ENCODE data around the gene BCAS4.
A peak's percentile ranks its signal among the peaks of the same experiment; 100 is the strongest.
"Not testable (repeated sequence)": the region's sequence is repeated elsewhere in the genome, so short reads cannot be mapped to it uniquely, and the experiment has no call there.

Gene BCAS4

DNA sequence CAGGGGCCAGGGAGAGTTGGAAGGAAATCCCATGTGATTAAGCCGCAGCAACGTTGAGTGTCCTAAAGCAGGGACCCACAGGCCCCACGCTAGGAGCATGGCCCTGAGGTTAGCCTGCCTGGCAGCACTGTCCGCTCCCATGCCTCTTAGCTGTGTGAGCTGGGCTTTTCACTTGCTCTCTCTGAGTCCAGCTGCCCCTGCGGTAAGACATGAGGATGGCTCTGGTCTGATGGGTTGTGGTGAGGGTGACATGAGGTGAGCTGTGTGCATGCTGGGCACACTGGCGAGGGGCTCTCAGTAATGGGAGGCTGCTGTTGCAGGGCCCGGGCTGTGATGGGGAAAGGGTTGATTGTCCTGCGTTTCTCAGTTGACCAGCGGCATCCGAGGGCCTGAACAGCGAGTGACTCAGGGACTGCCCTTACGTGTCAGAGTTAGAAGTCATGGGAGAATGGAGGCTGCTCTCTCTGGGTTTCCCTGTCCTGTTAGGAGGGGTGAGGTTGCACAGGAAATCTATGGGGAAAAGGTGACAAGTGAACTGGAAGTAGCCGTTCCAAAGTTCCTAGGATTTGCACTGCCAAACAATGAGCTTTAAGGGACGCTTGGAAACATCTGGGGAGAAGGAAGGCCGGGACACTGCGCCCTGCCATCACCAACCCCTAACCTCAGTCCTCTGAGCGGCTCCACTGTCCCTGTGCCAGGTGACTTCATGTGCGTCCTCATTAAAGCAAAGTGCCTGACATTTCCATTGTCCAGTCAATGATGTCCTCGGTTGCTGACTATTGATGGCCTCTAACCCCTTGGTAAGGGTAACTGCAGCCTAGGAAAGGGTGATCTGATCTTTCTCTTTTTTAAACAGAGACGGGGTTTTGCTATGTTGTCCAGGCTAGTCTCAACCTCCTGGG is 85.0 kb downstream of the BCAS4 start:
- DNase-seq, result no peak

DNA sequence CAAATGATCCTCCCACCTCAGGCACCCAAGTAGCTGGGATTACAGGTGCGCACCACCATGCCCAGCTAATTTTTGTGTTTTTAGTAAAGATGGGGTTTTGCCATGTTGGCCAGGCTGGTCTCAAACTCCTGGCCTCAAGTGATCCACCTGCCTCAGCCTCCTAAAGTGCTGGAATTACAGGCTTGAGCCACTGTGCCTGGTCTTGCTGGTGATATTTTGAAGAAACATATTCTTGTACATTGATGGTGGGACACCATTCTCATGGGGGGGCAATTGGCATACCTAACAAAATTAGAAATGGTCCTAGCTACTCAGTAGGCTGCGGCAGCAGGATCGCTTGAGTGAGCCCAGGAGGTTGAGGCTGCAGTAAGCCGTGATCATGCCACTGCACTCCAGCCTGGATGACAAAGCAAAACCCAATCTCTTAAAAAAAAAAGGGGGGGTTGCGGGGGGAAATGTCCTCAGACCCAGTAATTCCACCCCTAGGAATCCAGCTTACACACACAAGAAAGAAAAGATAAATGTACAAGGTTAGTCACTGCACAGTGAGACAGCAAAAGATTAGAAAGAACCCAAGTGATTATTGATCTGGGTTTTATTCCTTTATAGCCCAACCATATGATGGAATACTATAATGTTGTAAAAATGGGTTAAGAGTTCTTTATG is 87.0 kb downstream of the BCAS4 start:
- not testable (repeated sequence) for DNase-seq

DNA sequence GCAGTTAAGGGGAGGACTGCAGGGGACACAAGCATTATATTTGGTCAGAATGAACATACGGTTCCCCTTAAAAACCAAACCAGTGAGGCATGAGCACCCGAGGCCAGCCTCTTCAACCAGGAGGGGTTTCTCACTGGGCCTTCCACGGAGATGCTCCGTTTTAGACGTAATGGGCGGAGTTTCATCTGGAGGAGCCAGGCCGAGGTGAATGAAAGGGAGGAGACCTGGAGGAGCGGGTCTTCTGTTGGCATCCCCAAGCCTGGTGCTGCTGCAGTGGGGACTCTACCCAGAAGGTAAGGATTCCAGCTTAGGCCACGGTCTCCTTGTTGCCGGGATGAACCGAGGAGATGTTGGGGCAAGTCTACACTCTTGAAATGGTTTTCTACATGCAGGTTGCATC is 89.0 kb downstream of the BCAS4 start:
- DNase-seq, result no peak

DNA sequence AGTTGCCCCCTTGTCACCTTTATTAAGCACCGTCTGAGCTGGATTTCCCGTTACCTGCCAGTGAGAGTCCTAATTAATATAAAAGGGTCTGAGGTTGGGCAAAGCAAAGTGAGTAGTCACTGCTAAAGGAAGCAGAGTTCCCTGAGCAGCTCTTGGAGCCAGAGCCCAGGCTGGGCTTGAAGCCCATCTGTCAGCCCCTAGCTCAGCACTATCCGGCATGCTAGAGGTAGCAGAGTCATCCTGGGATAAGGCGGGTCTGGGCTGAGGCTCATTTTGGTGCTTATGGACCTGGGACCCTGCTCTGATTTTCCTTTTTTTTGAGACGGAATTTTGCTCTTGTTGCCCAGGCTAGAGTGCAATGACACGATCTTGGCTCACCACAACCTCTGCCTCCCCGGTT is 90.2 kb downstream of the BCAS4 start:
- DNase-seq, result no peak

DNA sequence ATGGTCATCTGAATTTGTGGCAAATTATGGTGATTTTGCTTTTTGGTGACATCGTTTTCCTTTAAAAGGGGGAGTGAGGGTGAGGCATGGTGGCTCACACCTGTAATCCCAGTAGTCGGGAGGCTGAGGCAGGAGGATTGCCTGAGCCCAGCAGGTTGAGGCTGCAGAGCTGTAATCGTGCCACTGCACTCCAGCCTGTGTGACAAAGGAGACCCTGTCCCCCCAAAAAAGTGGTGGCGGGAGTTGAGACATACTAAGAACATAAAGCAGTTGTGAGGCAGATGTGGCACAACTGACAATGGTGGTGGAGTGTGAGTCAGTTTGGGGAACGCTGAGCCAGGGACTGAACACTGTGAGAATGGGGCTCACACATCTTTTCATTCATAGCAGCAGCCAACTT is 90.9 kb downstream of the BCAS4 start:
- no peak for DNase-seq

DNA sequence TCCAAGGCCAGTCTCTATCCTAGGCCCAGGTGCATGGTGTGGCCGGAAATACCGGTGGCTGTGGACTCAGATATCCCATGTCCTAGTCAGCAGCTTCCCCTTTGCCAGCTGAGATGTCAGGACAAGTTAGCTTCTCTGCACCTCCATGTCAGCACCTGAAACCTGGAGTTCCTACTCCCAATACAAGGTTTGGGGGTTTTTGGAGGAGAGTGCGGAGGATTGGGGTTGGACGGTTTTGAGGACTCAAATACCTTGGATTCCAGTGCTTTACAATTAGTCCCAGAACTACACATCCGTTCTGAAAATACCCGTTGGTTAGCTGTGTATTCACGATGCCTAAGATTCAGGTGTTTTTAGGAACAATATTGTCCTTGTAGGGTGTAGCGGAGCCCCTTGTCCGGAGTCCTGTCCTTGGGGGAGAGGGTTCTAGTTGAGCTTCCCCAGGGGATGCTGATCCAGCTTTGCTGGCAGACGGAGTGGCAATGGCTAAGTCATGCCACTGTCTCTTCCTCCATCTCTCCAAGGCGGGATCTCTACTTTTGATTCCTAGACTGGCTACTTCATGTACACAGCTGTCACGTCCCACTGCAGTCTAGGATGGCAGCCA is 91.4 kb downstream of the BCAS4 start:
- DNase-seq, result no peak

DNA sequence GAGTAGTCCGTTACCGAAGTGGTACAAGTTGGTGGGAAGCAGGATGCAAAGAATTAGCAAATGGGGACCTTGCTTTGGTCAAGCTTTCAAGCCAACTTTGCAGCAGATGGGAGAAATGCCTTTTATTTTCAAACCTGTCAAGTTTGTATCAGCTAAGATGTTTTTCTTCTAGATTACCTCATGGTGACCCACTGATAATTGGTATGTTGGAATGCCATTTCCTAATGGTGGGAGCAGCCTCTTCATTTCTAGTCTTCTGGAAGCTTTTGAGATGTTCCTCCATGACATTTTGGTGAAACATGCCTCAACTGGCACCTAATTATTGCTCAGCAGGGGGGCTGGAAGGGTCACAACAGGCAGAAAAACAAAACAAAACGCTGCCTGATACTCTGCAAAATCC is 92.7 kb downstream of the BCAS4 start:
- DNase-seq, result no peak

DNA sequence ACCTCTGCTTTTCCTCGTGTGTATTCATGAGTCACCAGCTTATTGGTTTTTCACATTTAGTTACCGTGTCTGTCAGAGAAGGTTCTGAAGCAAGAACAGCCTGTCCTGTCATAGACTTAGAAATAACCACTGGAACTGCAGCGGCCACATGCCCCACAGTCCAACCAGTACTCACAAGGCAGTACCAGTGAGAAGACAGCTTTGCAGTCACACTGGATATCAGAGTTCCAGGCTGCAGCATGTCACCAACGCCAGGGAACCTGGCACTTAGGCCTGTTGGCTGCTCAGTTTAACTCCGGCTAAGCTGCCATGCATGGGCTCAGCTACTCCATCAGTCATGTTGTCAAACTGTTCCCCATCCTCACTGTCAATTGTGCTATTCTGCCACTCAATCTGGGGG is 96.3 kb downstream of the BCAS4 start:
- DNase-seq, result no peak

DNA sequence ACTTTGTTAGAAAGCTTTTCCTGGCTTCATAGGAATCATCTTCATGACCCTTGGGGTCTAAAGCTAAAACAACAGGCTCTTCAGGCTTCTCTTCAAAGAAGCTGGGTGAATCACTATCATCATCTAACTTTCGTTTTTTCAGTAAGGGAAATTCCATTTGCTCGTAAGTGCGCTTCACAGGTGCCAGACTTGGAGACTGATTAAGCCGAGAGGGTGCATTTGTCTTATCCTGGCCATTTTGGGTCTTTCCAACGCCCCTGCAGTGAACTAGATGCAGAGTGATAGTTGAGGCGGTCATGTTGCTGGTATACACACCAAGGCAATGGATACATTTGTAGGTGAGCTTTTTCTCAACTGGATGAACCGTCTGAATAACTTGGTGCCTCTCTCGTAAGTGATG is 97.5 kb downstream of the BCAS4 start:
- no peak for DNase-seq

DNA sequence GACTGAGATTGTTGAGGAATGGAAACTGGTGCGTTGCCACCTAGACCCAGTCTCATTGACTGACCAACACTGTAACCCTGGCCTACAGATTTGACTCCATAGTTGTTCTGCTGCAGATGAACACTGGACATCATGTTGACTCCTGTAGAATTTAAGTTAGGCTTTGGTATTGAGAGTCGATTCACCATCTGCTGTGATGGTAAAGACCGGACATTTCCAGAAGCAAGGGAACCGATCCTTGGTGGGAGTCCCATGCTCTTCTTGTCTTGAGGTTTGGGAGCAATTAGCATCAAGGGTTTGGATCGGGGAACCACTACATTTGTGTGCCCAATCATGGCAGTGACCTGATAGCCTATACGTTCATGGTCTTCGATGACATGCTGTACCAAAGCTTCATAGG is 98.8 kb downstream of the BCAS4 start:
- DNase-seq, result no peak

DNA sequence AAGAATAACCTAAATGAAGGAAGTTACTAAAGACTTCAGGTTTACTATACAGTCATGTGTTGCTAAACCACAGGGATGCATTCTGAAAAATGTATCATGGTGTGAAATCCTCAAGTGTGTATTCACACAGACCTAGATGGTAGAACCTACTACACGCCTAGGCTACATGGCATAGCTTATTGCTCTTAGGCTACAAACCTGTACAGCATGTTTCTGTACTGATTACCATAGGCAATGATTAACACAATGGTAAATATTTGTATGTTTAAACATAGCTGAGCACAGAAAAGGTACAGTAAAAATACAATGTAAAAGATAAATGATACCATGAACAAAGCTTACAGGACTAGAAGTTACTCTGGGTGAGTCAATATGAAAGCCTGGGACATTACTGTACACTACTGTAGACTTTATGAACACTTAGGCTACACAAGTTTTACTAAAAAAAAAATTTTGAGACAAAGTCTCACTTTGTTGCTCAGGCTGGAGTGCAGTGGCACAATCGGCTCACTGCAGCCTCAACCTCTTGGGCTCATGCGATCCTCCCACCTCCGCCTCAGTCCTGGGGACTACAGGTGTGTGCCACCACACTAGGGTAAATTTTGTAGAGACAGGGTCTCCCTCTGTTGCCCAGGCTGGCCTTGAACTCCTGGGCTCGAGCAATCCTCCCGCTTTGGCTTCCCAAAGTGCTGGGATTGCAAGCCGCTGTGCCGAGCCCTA is 100.4 kb downstream of the BCAS4 start:
- DNase-seq, result no peak

DNA sequence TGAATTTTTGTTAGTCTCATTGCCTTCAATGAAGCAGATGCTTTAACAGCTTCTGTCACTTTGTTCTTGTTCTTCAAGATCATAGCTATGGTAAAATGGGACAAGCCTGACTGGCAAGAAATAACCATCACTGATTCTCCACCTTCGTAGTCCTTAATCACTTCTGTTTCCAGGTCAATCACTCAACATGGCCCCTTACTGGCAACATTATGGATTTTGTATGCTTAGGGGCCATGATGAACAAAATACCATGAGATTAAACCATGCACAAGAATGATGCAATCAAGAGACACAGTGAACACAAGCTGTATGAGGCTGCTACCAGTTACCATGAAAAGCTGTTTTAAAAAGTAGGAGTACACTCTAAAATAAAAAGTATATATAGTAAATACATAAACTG is 103.6 kb downstream of the BCAS4 start:
- DNase-seq, result no peak

DNA sequence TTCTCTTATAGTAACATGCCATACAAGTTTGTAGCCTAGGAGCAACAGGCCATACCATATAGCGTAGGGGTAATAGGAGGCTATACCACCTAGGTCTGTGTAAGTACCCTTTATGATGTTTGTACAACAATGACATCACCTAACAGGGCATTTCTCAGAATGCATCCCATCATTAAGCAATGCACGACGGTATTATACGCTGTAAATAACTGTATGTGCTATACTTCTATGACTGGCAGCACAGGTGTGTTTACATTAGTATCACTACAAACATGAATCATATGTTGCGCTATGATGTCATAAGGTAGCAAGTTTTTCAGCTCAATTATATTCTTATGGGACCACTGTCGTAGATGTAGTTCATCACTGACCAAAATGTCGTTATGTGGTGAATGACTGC is 105.4 kb downstream of the BCAS4 start:
- no peak for DNase-seq

DNA sequence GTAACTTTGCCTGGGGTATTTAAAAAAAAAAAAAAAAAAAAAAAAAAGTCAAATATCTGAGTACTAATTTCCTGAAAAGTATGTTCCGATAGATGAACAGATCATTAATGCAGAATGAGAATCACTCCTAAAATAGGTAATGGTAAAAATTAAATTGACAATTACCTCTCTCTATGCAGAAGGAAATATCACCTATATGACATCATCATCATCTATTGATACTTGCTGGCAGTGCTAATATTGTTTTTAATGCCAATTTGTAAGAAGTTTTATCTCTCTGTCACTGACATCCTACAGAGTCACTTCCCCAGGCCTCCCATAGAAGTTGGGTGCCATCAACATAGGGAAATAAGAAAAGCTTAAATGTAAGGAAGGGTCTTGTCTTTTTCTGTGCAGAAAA is 106.4 kb downstream of the BCAS4 start:
- DNase-seq, result no peak

DNA sequence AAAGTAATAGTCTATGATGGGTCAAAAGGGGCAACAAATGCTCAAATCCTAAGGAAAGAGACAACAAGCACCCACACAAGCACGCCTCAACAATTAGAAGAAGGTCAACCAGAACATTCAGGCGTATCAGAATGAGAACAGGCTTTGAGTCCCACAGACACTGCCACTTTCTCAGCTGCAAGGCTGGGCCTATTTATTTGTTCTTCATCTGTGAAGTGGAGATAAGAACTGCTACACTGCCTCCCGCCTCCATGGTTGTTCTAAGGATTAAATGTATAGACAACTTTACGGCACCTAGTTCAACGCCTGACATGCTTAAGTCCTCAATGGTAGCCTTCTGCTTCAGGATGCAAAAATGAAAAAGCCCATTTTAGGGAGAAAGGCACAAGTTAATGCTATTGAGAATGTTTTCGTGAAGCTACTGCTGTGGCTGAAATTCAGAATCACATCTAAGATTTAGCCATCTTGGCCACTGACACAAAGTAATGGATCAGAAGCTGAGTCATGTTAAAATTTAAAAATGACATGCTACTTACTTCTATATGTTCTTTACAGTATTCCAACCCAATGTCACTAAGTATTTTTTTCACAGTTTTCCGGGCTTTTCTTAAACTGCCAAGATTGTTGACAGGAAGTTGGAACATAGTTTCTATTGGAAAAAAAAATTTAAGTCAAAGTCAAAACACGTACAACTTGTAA is 108.6 kb downstream of the BCAS4 start:
- no peak for DNase-seq

DNA sequence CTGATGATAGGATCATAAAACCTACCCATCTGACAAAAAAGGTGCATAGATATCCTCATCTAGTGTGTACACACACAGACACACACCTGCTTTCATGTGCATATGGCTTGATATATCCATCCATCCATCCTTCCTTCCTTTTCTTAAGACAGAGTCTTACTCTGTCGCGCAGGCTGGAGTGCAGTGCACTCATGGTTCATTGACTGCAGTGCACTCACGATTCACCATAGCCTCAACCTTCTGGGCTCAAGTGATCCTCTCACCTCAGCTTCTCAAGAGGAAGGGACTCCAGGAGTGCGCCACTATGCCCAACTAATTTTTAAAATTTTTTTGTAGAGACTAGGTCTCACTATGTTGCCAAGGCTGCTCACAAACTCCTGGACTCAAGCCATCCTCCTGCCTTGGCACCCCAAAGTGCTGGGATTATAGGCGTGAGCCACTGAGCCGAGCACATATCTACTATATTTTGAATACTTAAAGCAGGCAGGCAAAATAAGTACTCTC is 109.3 kb downstream of the BCAS4 start:
- DNase-seq, result no peak

DNA sequence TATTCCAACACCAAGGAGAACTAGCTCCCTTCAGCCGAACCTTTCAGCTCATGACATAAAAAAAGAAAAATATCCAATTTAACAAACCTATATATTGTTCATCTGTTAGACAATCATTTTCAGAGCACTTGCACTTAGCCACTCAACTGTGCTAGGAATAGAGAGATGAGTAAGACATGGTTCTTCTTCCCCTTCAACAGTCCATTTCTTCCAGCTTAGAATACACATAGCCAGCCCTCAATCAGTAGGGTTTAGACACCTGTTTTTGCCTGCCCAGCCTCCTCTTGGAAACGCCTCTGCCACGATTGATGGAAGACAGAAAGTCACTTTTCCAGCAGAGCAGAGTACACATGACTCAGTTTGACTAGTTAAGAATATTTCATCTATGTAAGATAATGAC is 114.6 kb downstream of the BCAS4 start:
- no peak for DNase-seq

DNA sequence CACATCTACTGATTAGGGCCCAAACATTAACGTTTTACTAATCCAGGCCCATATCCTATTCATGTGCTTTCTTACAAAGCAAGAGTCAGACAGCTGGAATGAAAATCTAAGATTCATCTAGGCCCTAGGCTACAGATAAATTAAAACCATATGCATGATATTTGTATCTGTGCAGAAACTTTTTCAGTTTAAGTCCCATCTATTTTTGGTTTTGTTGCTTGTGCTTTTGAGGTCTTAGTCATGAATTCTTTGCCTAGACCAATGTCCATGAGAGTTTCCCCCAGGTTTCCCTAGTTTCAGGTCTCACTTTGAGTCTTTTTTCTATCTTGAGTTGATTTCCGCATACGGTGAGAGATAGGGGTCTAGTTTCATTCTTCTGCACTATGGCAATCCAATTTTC is 116.2 kb downstream of the BCAS4 start:
- no peak for DNase-seq

DNA sequence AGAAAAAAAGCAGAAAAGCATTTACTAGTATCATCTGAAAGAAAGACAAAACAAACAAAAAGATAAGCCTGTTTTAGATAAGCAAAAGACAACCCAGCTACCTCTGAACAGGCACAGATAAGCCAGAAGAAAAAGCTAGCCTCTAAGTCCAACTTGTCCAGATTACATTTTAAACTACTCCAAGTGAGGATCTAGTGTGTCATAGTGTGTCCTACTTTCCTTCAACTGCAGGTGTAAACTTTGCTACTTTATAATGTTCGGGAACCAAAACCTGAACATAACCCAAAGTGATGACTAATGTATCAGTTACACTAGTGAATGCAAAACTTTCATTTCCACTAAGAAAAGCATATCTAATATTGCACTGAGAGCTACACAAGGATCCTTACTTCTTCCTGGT is 116.9 kb downstream of the BCAS4 start:
- DNase-seq, result no peak

DNA sequence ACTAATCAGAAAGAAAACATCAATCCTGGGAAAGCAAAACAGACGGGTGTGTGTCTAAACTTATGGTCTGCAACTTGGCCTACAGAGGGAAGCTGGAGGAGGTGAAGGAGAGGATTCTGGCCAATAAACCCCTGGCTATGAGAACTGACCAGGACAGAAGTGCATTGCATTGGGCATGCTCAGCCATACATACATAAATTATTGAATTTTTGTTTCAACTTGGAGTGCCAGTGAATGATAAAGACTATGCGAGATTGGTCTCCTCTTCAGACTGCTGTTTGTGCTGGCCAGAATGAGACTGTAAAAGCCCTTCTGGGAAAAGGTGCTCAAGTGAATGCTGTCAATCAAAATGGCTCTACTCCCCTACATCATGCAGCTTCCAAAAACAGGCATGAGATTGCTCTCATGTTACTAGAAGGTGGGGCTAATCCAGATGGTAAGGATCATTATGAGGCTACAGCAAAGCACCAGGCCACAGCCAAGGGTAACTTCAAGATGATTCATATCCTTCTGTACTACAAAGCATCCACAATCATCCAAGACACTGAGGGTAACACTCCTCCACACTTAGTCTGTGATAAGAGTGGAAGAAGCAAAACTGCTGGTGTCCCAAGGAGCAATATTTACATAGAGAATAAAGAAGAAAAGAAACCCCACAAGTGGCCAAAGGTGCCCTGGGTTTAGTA is 119.0 kb downstream of the BCAS4 start:
- DNase-seq, result peak; percentile 45

DNA sequence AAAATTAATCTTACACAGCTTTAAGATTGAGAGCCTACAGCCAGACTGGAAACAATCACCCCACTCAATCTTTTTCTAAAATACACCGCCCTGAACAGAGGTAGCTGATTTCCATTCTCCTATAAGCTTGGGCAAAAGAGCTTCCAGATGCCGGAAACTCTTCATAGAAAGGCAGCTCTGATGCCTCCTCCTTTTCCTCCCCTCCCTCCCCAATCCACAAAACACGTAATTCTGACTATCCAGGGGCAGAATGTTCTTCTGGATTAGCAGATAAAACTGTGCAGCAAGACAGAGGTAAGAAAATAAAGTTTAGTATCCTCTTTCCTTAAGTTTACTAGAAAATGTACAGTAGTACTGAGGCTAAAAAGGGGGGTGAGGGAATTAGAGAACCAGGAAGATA is 120.6 kb downstream of the BCAS4 start:
- no peak for DNase-seq

DNA sequence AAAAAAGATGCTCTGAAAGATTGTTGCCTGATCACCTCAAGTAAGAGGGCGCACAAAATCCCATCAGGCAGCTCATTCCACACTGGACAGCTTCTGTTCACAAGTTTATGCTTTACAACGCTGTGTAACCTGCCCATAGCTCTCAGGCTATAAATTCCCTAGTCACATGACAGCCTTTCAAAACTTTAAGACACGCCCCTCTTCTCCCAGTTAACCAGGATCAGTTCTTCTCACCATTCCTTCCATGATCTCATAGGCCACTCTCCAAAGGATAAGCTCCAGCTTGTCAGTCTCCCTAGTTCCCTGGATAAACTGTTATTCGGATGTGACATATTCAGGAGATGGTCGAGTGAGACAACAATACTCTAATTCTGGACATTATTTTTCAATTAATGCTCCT is 121.4 kb downstream of the BCAS4 start:
- no peak for DNase-seq
